Measurements from ENCODE around the gene OLFML2A.
"Not testable (repeated sequence)": the region's sequence is repeated elsewhere in the genome, so short reads cannot be mapped to it uniquely, and the experiment has no call there.

OLFML2A gene

DNA sequence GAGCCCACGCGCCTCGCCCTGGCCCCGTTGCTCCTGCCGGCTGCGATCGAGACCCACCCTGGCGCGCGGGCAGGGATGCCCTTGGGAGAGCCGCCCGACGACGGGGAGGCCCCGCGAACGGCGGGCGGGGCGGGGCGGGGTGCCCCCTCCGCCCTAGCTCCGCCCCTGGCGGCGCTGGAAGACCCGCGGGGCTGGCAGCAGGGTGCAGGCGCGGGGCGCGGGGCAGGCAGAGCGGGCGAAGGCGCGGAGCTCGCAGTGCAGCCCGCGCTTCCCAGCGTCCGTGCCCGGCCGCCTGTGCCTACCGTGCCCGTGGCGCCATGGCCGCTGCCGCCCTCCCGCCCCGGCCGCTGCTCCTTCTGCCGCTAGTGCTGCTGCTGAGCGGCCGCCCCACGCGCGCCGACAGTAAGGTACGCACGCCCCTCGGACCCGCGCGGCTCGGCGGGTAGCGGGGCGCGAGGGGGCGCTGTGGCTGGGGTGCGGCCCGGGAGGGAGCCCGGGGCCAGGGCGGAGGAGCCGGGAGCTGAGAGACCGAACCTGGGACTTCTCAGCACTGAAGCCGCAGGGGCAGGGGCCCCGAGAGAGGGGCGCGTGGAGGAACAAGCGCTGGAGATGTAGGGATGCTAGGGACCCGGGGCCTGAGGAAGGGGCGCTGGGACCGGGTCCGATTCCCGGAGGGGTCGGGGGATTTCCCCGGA, at the start of gene OLFML2A:
OLFML2A (plus strand) TSS at position 180 of the 695 bp plus-strand sequence; CDS start at position 318, 138 bp downstream.
- peaks cover 3% of the 10 kb centered on the region; the same call in 1 of the 2 replicates for H3K4me1 ChIP-seq (ENCODE audit: control insufficient read depth, insufficient read depth, low read length)
- peaks cover 2% of the 10 kb centered on the region; the same call in 1 of the 2 replicates for H3K27me3 ChIP-seq (ENCODE audit: control insufficient read depth, insufficient read depth, low read length)
- WGBS (ENCODE audit: insufficient coverage, insufficient read length): no CpG with 5 or more reads among the region's 87 CpGs
- H3K36me3 ChIP-seq (ENCODE audit: control insufficient read depth, insufficient read depth, low read length): no peaks in the 10 kb centered on the region
- no peaks in the 10 kb centered on the region for H3K9me3 ChIP-seq (ENCODE audit: control insufficient read depth, insufficient read depth, low read length)
- DNase-seq (ENCODE audit: low read depth, low spot score): no peak
- peak within 1 kb of the TSS; percentile 54; the same call in 1 of the 2 replicates for H3K4me3 ChIP-seq (ENCODE audit: low read length)
- H3K27ac ChIP-seq (ENCODE audit: low read length): no peak within 1 kb of the TSS

DNA sequence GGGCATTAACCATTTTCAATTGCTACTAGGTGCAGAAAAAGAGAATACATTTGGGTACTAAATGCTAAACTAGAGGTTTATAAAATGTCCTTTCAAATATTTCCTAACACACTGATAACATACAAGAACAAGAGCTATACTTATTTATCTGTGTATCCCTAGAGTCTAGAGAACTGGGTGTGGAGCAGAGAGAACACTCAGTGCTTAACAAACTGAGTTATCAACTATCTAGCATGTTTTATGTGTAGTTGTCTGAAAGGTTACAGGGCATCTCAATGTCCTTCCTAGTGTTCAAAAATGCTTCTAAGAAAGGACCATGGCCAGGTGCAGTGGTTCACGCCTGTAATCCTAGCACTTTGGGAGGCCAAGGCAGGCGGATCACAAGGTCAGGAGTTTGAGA, 46.2 kb upstream of the OLFML2A start:
- Histone ChIP-seq H3K27me3 (ENCODE audit: control insufficient read depth, insufficient read depth, low read length) (no peaks in the 10 kb centered on the region), H3K9me3 (ENCODE audit: control insufficient read depth, insufficient read depth, low read length) (no peaks in the 10 kb centered on the region), H3K36me3 (ENCODE audit: control insufficient read depth, insufficient read depth, low read length) (no peaks in the 10 kb centered on the region; the same call in 1 of the 2 replicates), H3K27ac (ENCODE audit: low read length) (no peak overlapping the region), H3K4me3 (ENCODE audit: low read length) (no peak overlapping the region), H3K4me1 (ENCODE audit: control insufficient read depth, insufficient read depth, low read length) (peaks cover 2% of the 10 kb centered on the region; the same call in 1 of the 2 replicates)
- WGBS (ENCODE audit: insufficient coverage, insufficient read length): no CpG with 5 or more reads among the region's 2 CpGs
- no peak for DNase-seq (ENCODE audit: low read depth, low spot score)

DNA sequence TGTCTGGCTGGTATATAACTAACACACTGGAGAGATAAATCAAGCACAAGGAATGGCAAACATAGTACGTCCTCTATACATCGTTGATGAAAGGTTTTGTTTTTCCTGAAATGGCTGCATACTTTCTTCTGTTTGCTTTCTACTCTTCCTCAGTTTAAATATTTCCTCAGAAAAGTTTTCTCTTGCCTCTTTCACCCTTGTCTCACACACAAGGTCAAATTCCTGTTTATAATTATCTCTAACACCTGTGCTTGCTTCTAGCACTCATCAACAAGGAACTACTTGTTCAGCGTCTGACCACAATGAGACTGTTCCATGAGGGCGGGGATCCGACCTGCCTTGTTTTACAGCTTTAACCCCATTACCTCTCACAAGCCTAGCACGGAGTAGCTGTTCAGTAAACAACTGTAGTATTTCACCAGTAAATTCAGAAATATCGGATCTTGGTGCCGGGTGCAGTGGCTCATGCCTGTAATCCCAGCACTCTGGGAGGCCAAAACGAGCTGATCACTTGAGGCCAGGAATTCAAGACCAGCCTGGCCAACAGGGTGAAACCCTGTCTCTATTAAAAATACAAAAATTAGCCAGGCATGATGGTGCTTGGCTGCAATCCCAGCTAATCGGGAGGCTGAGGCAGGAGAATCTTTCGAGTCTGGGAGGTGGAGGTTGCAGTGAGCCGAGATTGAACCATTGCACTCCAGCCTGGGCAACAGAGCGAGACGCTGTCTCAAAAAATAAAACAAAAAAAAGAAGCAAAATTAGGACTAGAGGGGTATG, 42.8 kb upstream of the OLFML2A start:
- Histone ChIP-seq H3K4me1 (ENCODE audit: control insufficient read depth, insufficient read depth, low read length) (peaks cover 2% of the 10 kb centered on the region; the same call in 1 of the 2 replicates), H3K27ac (ENCODE audit: low read length) (no peak overlapping the region), H3K4me3 (ENCODE audit: low read length) (no peak overlapping the region), H3K9me3 (ENCODE audit: control insufficient read depth, insufficient read depth, low read length) (no peaks in the 10 kb centered on the region), H3K36me3 (ENCODE audit: control insufficient read depth, insufficient read depth, low read length) (no peaks in the 10 kb centered on the region; the same call in 1 of the 2 replicates), H3K27me3 (ENCODE audit: control insufficient read depth, insufficient read depth, low read length) (no peaks in the 10 kb centered on the region)
- no CpG with 5 or more reads among the region's 14 CpGs for whole genome bisulfite sequencing (ENCODE audit: insufficient coverage, insufficient read length)
- no peak for DNase-seq (ENCODE audit: low read depth, low spot score)

DNA sequence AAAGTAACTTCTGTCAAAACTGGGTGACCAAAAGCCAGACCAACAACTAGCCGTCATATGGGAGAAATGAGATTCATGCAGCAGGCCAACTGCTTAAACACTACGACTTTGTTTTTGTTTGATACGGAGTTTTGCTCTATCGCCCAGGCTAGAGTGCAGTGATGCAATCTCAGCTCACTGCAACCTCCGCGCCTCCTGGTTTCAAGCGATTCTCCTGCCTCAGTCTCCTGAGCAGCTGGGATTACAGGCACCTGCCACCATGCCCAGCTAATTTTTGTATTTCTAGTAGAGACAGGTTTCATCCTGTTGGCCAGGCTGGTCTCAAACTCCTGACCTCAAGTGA, 42.2 kb upstream of the OLFML2A start:
- not testable (repeated sequence) for DNase-seq (ENCODE audit: low read depth, low spot score); H3K4me3 ChIP-seq (ENCODE audit: low read length); H3K36me3 ChIP-seq (ENCODE audit: control insufficient read depth, insufficient read depth, low read length); H3K4me1 ChIP-seq (ENCODE audit: control insufficient read depth, insufficient read depth, low read length); H3K27ac ChIP-seq (ENCODE audit: low read length); H3K27me3 ChIP-seq (ENCODE audit: control insufficient read depth, insufficient read depth, low read length); H3K9me3 ChIP-seq (ENCODE audit: control insufficient read depth, insufficient read depth, low read length)
- no CpG with 5 or more reads among the region's 7 CpGs for WGBS (ENCODE audit: insufficient coverage, insufficient read length)

DNA sequence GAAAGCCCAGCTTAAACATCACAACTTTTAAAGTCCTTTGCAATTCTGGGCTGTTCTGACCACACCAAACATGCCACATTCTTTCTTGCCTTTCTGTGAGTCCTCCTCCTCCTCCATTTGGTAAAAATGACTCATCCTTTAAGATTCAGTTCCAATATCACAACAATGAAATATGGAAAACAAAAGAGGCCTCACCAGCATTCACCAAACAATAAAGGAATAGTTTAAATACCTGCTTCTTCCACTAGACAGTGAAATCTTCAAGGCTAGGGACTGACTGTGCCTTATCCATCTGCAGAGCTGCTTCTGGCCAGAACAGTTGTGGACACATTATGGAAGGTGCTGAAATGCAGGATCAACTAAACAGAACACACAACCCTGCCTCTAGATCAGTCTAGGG, 41.8 kb upstream of the OLFML2A start:
- H3K4me1 ChIP-seq (ENCODE audit: control insufficient read depth, insufficient read depth, low read length): peaks cover 2% of the 10 kb centered on the region; the same call in 1 of the 2 replicates
- H3K27me3 ChIP-seq (ENCODE audit: control insufficient read depth, insufficient read depth, low read length): no peaks in the 10 kb centered on the region
- no peaks in the 10 kb centered on the region; the same call in 1 of the 2 replicates for H3K36me3 ChIP-seq (ENCODE audit: control insufficient read depth, insufficient read depth, low read length)
- H3K9me3 ChIP-seq (ENCODE audit: control insufficient read depth, insufficient read depth, low read length): no peaks in the 10 kb centered on the region
- no peak overlapping the region for H3K4me3 ChIP-seq (ENCODE audit: low read length)
- H3K27ac ChIP-seq (ENCODE audit: low read length): no peak overlapping the region
- DNase-seq (ENCODE audit: low read depth, low spot score): no peak

DNA sequence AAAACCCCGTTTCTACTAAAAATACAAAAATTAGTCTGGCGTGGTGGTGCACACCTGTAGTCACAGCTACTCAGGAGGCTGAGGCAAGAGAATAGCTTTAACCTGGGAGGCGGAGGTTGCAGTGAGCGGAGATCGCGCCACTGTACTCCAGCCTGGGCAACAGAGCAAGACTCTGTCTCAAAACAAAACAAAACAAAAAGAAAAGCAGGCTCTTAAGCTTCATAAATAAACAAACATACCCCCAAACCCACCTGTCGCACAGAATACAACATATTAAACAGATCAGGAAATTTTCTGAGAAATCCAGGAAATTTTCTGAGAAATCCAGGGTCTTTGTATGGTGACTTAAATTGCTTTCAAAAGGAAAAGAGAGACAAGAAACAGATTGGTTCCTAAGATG, 38.9 kb upstream of the OLFML2A start:
- not testable (repeated sequence) for H3K9me3 ChIP-seq (ENCODE audit: control insufficient read depth, insufficient read depth, low read length); H3K36me3 ChIP-seq (ENCODE audit: control insufficient read depth, insufficient read depth, low read length); H3K27ac ChIP-seq (ENCODE audit: low read length); H3K27me3 ChIP-seq (ENCODE audit: control insufficient read depth, insufficient read depth, low read length); DNase-seq (ENCODE audit: low read depth, low spot score); H3K4me1 ChIP-seq (ENCODE audit: control insufficient read depth, insufficient read depth, low read length); H3K4me3 ChIP-seq (ENCODE audit: low read length)
- WGBS (ENCODE audit: insufficient coverage, insufficient read length): no CpG with 5 or more reads among the region's 7 CpGs

DNA sequence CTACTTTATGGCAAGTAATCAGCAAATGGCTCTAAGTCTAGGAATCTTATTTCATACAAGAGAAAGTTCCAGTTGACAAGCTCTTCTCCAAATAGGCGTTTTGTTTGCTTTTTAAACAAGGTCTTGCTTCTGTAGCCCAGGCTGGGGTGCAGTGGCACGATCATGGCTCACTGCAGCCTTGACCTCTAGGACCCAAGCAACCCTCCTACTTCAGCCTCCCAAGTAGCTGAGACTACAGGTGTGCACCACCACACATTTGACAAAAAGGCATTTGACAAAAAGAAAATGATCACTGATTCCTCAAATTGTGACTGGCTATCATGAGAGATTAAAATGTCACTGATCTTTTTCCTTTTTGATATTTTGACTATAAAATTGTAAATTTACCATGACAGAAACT, 37.6 kb upstream of the OLFML2A start:
- DNase-seq (ENCODE audit: low read depth, low spot score): no peak
- Histone ChIP-seq H3K9me3 (ENCODE audit: control insufficient read depth, insufficient read depth, low read length) (no peaks in the 10 kb centered on the region), H3K27ac (ENCODE audit: low read length) (no peak overlapping the region), H3K4me3 (ENCODE audit: low read length) (no peak overlapping the region), H3K4me1 (ENCODE audit: control insufficient read depth, insufficient read depth, low read length) (peaks cover 3% of the 10 kb centered on the region; the same call in 1 of the 2 replicates), H3K36me3 (ENCODE audit: control insufficient read depth, insufficient read depth, low read length) (no peaks in the 10 kb centered on the region), H3K27me3 (ENCODE audit: control insufficient read depth, insufficient read depth, low read length) (no peaks in the 10 kb centered on the region)
- no CpG with 5 or more reads among the region's 2 CpGs for WGBS (ENCODE audit: insufficient coverage, insufficient read length)

DNA sequence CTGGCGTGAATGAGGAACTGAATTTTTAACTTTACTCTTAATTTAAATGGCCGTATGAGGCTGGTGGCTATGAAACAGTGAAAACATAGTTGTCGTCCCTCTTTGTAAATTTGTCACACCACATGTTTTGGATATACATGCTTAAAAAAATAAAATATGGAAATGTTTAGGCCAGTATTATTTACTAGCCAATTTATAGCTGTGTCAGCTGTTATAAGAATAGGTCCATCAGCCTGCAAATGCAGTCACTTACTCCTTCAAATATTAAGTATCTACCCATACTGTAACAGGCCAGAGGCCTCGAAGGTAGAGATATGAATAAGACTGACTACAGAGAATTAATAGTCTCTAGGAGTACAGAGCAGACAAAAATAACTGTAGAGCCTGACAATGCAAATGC, 35.8 kb upstream of the OLFML2A start:
- no peaks in the 10 kb centered on the region for H3K27me3 ChIP-seq (ENCODE audit: control insufficient read depth, insufficient read depth, low read length)
- no CpG with 5 or more reads among the region's 4 CpGs for WGBS (ENCODE audit: insufficient coverage, insufficient read length)
- no peaks in the 10 kb centered on the region for H3K36me3 ChIP-seq (ENCODE audit: control insufficient read depth, insufficient read depth, low read length)
- DNase-seq (ENCODE audit: low read depth, low spot score): no peak
- no peak overlapping the region for H3K4me3 ChIP-seq (ENCODE audit: low read length)
- no peaks in the 10 kb centered on the region for H3K9me3 ChIP-seq (ENCODE audit: control insufficient read depth, insufficient read depth, low read length)
- H3K4me1 ChIP-seq (ENCODE audit: control insufficient read depth, insufficient read depth, low read length): 0 out of 2 replicates have a peak, but pooled peaks cover 2% of the 10 kb centered on the region
- H3K27ac ChIP-seq (ENCODE audit: low read length): no peak overlapping the region

DNA sequence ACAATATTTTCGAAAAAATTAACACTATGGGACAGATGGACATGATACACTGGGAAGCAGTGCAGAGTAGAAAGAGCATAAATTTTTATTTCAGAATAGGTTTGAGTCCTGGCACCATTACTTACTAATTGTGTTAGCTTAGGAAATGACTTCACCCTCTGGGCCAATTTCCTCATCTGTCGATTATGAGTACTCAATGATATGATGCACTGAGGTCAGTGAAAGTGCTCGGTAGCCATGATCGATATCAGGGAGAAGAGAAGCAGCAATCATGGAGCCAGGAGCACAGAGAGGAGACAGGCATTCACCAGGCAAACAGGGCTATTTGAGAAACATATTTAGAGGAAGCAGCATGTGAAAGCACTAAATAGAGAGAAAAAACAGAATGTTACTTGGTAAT, 35.3 kb upstream of the OLFML2A start:
- WGBS (ENCODE audit: insufficient coverage, insufficient read length): no CpG with 5 or more reads among the region's 4 CpGs
- H3K9me3 ChIP-seq (ENCODE audit: control insufficient read depth, insufficient read depth, low read length): no peaks in the 10 kb centered on the region
- DNase-seq (ENCODE audit: low read depth, low spot score): no peak
- no peaks in the 10 kb centered on the region for H3K36me3 ChIP-seq (ENCODE audit: control insufficient read depth, insufficient read depth, low read length)
- H3K4me1 ChIP-seq (ENCODE audit: control insufficient read depth, insufficient read depth, low read length): 0 out of 2 replicates have a peak, but pooled peaks cover 2% of the 10 kb centered on the region
- H3K27me3 ChIP-seq (ENCODE audit: control insufficient read depth, insufficient read depth, low read length): no peaks in the 10 kb centered on the region
- no peak overlapping the region for H3K4me3 ChIP-seq (ENCODE audit: low read length)
- H3K27ac ChIP-seq (ENCODE audit: low read length): no peak overlapping the region

DNA sequence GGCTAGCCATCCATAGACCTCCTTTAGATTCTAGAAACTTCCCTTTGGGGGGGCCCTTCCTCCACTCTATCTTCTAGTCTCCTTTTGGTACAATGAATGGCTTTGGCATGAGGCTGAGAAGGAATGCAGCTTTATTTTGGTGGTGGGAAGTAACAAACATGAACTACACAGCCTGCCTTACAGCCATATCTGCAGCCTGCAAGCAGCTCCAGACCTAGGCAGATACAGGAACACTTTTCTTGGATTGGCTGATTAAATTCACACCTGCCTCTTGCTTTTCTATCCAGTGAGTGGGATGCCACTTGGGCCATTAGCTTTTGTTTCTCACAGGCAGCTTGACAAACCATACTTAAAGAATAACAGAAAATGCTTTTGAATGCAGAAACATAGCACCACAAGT, 34.0 kb upstream of the OLFML2A start:
- H3K4me3 ChIP-seq (ENCODE audit: low read length): no peak overlapping the region
- H3K9me3 ChIP-seq (ENCODE audit: control insufficient read depth, insufficient read depth, low read length): no peaks in the 10 kb centered on the region
- H3K27me3 ChIP-seq (ENCODE audit: control insufficient read depth, insufficient read depth, low read length): no peaks in the 10 kb centered on the region
- 0 out of 2 replicates have a peak, but pooled peaks cover 3% of the 10 kb centered on the region for H3K4me1 ChIP-seq (ENCODE audit: control insufficient read depth, insufficient read depth, low read length)
- no peak for DNase-seq (ENCODE audit: low read depth, low spot score)
- H3K27ac ChIP-seq (ENCODE audit: low read length): no peak overlapping the region
- no peaks in the 10 kb centered on the region for H3K36me3 ChIP-seq (ENCODE audit: control insufficient read depth, insufficient read depth, low read length)

Measured in iPS DF 6.9 (cell line).